ENCODE data around the gene SEC23A. TPM values are rescaled to one million over a fixed set of nuclear protein-coding genes. Genes with fewer than 3 reads are reported as not detected.
A peak's percentile ranks its signal among the peaks of the same experiment; 100 is the strongest.

Gene SEC23A
- total and polyA plus RNA-seq, 5 experiments from 2014 or later: 21.0 to 53.7 (median 28.5) TPM

GRCh38 chr14:38992067-38992844, 110.8 kb downstream of the SEC23A start:
- POLR2A ChIA-PET: no interaction called here
- DNase-seq (no peak), ATAC-seq (no peak)
- Mint-ChIP-seq H3K4me1 (peaks cover 4 to 12% (median 10%) of the 10 kb centered on the region in 4 donors), H3K4me3 (no peak overlapping the region), H3K36me3 (no peaks in the 10 kb centered on the region), H3K27ac (no peak overlapping the region), H3K9me3 (no peaks in the 10 kb centered on the region), H3K27me3 (peaks cover 0 to 24% (median 8%) of the 10 kb centered on the region in 5 donors)

- peaks cover 4 to 12% (median 10%) of the 10 kb centered on the region in 4 donors for H3K4me1 Mint-ChIP-seq
- no peak for ATAC-seq
- peaks cover 0 to 24% (median 8%) of the 10 kb centered on the region in 5 donors for H3K27me3 Mint-ChIP-seq
- POLR2A ChIA-PET: no interaction called here
- no peak overlapping the region for H3K27ac Mint-ChIP-seq
- peaks cover 0 to 2% (median 0%) of the 10 kb centered on the region in 9 donors for H3K9me3 Mint-ChIP-seq
- no peak overlapping the region for H3K4me3 Mint-ChIP-seq
- DNase-seq: no peak
- no peaks in the 10 kb centered on the region for H3K36me3 Mint-ChIP-seq
Observed at GRCh38 chr14:38991299-38991698, 111.7 kb downstream of the SEC23A start.

GRCh38 chr14:38989922-38990546, 113.0 kb downstream of the SEC23A start:
- Mint-ChIP-seq H3K36me3 (no peaks in the 10 kb centered on the region), H3K27ac (no peak overlapping the region), H3K4me1 (peaks cover 4 to 12% (median 10%) of the 10 kb centered on the region in 4 donors), H3K9me3 (peaks cover 0 to 2% (median 0%) of the 10 kb centered on the region in 9 donors), H3K27me3 (peaks cover 0 to 17% (median 6%) of the 10 kb centered on the region in 5 donors), H3K4me3 (peak overlapping the region in 3 of 10 donors; percentile 29 to 52 (median 43))
- POLR2A ChIA-PET: no interaction called here
- DNase-seq: no peak
- no peak for ATAC-seq

GRCh38 chr14:38987781-38988180, 115.3 kb downstream of the SEC23A start:
- H3K9me3 Mint-ChIP-seq: peaks cover 0 to 4% (median 0%) of the 10 kb centered on the region in 9 donors
- peaks cover 3 to 12% (median 6%) of the 10 kb centered on the region in 5 donors for H3K27me3 Mint-ChIP-seq
- peaks cover 4 to 12% (median 10%) of the 10 kb centered on the region in 4 donors for H3K4me1 Mint-ChIP-seq
- peaks cover 0 to 6% (median 0%) of the 10 kb centered on the region in 3 donors for H3K36me3 Mint-ChIP-seq
- H3K27ac Mint-ChIP-seq: no peak overlapping the region
- H3K4me3 Mint-ChIP-seq: no peak overlapping the region
- DNase-seq: no peak
- POLR2A ChIA-PET: no interaction called here
- ATAC-seq: no peak

- POLR2A ChIA-PET: no interaction called here
- H3K9me3 Mint-ChIP-seq: peaks cover 1 to 25% (median 15%) of the 10 kb centered on the region in 9 donors
- no peak for ATAC-seq
- peaks cover 23 to 42% (median 27%) of the 10 kb centered on the region in 5 donors for H3K27me3 Mint-ChIP-seq
- H3K36me3 Mint-ChIP-seq: peaks cover 0 to 27% (median 0%) of the 10 kb centered on the region in 3 donors
- no peak overlapping the region for H3K4me3 Mint-ChIP-seq
- H3K27ac Mint-ChIP-seq: no peak overlapping the region
- H3K4me1 Mint-ChIP-seq: no peaks in the 10 kb centered on the region
- DNase-seq: no peak
Observed at GRCh38 chr14:38982837-38983236, 120.2 kb downstream of the SEC23A start.

- Mint-ChIP-seq H3K9me3 (peaks cover 1 to 29% (median 17%) of the 10 kb centered on the region in 9 donors), H3K27me3 (peaks cover 23 to 46% (median 27%) of the 10 kb centered on the region in 5 donors), H3K4me3 (no peak overlapping the region), H3K4me1 (no peaks in the 10 kb centered on the region), H3K27ac (no peak overlapping the region), H3K36me3 (peaks cover 0 to 29% (median 0%) of the 10 kb centered on the region in 3 donors)
- POLR2A ChIA-PET: no interaction called here
- no peak for DNase-seq
- ATAC-seq: no peak
Observed at GRCh38 chr14:38982278-38982677, 120.8 kb downstream of the SEC23A start.

Other genes starting within 250 kb of the SEC23A start
- 10 to 100 TPM; 17.0 to 19.7 TPM for gene GEMIN2, start 11.1 kb upstream of the SEC23A start, total RNA-seq
- 10 to 100 TPM; 10.5 to 17.0 (median 12.7) TPM for gene GEMIN2, start 11.1 kb upstream of the SEC23A start, polyA plus RNA-seq
- 10 to 100 TPM; 30.2 to 38.7 TPM for gene TRAPPC6B, start 67.1 kb upstream of the SEC23A start, total RNA-seq
- gene TRAPPC6B, start 67.1 kb upstream of the SEC23A start, polyA plus RNA-seq: 10 to 100 TPM; 11.0 to 13.9 (median 12.1) TPM
- 100 to 1,000 TPM; 114 to 116 TPM for gene PNN, start 72.0 kb upstream of the SEC23A start, total RNA-seq
- 10 to 100 TPM; 15.4 to 24.2 (median 18.9) TPM for gene PNN, start 72.0 kb upstream of the SEC23A start, polyA plus RNA-seq
- 10 to 100 TPM; 26.0 to 26.1 TPM for gene MIA2, start 130.7 kb upstream of the SEC23A start, total RNA-seq
- 10 to 100 TPM; 21.5 to 23.1 (median 22.4) TPM for gene MIA2, start 130.7 kb upstream of the SEC23A start, polyA plus RNA-seq

Data from naive thymus-derived CD8-positive, alpha-beta T cell (primary cell).